D721Med (cell line): ENCODE measurements around the gene TMEM200B.
"Not testable (repeated sequence)": the region's sequence is repeated elsewhere in the genome, so short reads cannot be mapped to it uniquely, and the experiment has no call there.

Source experiments
- DNase-seq: peaks from one replicate; pipeline ENCODE4 v3.0.0; 2011; ENCODE audit warnings: low spot score; ENCODE audit not compliant: insufficient read length
- FAIRE-seq: peaks from 2 replicates; lab custom pipeline; 2011; peaks lifted over from hg19 to GRCh38; lab: Jason Lieb, UNC
- TF ChIP-seq, protein P1 (sequence below): IDR thresholded peaks from 2 replicates; pipeline ENCODE4 v1.5.1; 2012; ENCODE audit warnings: mild to moderate bottlenecking, control low read depth; ENCODE audit not compliant: insufficient read depth; ENCODE audit errors: missing control alignments

TMEM200B gene

DNA sequence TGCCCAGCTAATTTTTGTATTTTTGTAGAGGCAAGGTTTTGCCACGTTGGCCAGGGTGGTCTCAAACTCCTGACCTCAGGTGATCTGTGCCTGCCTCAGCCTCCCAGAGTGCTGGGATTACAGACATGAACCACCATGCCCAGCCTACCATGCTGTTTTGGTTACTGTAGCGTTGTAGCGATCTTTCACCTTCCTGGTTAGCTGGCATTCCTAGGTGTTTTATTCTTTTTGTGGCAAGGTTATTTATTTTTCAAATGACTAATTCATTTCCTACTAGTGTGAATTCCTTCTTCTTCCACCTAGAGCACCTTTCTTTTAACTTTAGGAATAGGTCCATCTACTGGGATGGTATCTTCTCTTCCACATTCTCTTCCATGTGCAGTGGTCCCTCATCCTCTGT, 29.3 kb downstream of the TMEM200B start:
- no peak for FAIRE-seq
- TF ChIP-seq, protein P1, sequence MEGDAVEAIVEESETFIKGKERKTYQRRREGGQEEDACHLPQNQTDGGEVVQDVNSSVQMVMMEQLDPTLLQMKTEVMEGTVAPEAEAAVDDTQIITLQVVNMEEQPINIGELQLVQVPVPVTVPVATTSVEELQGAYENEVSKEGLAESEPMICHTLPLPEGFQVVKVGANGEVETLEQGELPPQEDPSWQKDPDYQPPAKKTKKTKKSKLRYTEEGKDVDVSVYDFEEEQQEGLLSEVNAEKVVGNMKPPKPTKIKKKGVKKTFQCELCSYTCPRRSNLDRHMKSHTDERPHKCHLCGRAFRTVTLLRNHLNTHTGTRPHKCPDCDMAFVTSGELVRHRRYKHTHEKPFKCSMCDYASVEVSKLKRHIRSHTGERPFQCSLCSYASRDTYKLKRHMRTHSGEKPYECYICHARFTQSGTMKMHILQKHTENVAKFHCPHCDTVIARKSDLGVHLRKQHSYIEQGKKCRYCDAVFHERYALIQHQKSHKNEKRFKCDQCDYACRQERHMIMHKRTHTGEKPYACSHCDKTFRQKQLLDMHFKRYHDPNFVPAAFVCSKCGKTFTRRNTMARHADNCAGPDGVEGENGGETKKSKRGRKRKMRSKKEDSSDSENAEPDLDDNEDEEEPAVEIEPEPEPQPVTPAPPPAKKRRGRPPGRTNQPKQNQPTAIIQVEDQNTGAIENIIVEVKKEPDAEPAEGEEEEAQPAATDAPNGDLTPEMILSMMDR = no peak
- no peak for DNase-seq

DNA sequence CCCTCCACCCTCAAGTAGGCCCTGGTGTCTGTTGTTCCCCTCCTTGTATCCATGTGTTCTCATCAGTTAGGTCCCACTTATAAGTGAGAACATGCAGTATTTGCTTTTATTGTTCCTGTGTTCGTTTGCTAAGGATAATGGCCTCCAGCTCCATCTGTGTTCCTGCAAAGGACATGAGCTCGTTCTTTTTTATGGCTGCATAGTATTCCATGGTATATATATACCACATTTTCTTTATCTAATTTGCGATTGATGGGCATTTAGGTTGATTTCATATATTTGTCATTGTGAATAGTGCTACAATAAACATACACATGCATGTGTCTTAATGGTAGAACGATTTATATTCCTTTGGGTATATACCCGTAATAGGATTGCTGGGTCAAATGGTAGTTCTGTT, 31.0 kb downstream of the TMEM200B start:
- not testable (repeated sequence) for FAIRE-seq, DNase-seq

DNA sequence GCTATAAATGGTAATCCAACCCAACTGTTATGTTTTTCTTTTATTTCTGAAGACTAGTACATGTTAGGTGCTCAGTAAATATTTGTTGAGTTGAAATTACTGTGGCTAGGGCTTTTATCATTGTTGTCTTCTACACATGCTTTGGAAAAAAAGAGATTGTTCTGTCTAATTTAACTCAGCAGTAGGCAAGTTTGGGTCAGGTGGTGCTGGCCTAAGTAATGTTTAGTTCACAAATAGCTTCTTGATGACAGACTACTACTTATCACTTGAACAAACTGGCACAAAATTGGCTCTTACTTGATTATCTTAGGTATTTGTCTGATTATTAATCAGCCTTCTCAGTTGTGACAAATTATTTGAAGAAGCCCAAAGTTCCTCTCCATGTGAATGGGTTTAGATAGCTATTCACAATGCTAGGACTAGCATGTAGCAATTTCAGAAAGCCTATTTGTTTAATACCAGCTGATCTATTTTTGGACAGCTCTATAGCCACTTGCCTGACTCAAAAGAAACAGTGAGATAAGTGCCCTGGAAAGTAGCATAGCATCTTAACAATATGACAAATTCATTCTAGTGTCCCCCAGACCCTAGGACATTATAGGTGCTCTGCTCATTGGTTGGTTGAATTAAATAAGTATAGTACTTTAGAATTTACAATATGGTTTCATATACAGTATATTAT, 32.6 kb downstream of the TMEM200B start:
- TF ChIP-seq, protein P1 = no peak
- FAIRE-seq (no peak), DNase-seq (no peak)

DNA sequence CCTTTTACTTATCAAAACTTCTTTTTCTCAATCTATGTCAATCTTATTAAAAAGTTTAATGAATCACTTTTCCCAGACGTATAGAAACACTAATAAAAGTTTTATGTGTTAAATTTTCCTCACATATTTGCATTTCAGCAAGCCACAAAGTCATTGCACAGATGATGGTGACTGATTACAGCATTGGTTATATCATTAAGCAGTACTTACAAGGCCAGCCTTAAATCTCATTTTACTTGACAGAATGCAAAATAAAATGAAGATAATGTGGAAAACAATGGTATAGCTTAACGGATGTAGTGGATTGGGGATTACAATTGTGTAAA, 39.5 kb downstream of the TMEM200B start:
- DNase-seq = no peak
- FAIRE-seq = no peak
- TF ChIP-seq, protein P1 = no peak

DNA sequence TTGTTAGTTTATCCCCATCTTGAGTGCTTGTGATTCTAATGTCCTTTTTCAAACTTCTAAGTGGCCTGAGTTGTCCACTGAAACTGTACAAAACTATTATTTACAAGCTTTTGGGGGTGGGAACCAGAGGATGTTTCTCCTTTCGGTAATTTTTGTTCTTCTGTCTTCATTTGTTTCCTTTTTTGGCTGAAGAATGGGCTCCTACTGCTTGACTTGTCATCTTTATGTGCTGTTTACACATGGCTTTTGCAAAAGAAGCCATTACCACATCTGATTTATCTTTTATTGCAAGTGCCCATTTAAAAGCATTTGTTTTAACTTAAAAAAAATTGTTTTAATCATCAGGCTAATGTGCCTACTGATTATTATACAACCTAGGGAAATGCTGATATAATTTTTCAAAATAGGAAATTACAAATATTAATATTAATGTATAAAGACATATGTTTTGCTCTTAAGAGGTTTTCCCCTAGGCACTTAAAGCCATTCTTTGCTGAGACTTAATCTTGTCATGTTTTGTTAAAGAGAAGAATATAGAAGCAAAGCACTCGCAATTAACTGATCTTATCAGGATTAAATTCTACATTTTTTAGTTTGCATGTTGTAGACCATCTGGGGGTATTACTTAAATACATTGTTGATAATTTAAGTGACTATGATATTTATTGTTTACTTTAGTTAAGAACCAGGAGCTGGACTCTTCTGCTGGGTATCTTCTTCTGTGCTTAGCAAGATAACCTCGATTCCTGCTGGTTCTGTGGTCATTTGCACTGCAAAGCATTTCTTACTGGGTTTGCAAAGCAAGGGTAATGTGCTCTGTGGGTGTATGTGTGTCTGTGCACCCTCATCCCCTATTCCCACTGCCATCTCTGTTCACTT, 40.1 kb downstream of the TMEM200B start:
- TF ChIP-seq, protein P1 = no peak
- no peak for DNase-seq
- peak; percentile 58 for FAIRE-seq

DNA sequence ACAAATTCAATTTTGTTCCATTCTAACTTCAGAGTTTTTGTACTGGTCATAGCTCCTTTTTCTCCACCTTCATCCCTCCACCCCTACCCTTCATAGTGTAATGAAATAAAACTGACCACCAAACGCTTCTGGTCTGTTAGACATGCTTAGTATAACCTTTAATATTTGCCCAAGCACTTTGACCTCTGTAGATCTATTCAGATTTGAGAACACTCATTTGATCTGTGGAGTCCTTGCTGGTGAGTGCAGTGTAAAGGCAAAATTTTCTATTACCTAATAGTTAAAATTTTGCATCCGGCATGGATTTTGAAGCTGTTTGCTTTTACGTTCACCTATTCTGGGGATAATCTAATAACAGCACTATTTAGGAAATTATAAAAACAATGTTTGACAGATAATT, 41.2 kb downstream of the TMEM200B start:
- TF ChIP-seq, protein P1 = no peak
- FAIRE-seq (no peak), DNase-seq (no peak)

DNA sequence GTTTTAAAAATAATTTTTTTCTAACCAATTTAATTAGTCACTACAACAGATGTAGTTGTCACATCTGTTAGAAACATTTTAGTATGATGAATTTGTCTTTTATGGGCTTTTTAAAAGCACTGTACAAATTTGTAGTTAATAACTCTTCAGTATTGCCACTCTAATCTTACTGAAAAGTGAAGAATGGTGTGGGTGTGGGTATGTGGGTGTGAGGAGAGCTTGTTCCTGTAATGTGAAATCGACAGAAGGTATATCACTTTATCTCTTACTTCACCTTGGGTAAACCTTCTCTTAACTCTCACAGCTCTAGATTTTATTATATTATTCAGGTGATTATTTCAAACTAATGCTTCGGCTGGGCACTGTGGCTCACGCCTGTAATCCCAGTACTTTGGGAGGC, 42.5 kb downstream of the TMEM200B start:
- TF ChIP-seq, protein P1 = no peak
- FAIRE-seq (no peak), DNase-seq (no peak)

DNA sequence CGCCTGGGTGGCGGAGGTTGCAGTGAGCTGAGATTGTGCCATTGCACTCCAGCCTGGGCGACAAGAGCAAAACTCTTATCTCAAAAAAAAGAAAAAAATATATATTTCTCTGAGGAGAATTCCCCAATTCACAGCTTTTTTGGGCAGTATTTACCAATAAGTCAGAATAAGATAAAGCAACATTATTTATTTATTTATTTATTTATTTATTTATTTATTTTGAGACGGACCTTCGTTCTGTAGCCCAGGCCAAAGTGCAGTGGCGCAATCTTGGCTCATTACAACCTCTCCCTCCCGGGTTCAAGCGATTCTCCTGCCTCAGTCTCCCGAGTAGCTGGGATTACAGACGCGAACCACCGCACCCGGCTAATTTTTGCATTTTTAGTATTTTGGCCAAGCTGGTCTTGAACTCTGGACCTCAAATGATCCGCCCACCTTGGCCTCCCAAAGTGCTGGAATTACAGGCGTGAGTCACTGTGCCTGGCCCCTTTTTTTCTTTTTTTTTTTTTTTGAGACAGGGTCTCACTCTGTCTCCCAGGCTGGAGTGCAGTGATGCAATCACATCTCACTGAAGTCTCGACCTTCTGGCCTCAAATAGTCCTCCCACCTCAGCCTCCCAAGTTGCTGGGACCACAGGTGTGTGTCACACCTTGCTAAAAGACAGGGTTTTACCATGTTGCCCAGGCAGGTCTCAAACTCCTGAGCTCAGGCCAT, 43.6 kb downstream of the TMEM200B start:
- not testable (repeated sequence) for FAIRE-seq

More for the DNA sequence above, 43.6 kb downstream of the TMEM200B start:
- not testable (repeated sequence) for DNase-seq
